ENCODE data around the gene FARP1.
A peak's percentile ranks its signal among the peaks of the same experiment; 100 is the strongest.

Gene FARP1

DNA sequence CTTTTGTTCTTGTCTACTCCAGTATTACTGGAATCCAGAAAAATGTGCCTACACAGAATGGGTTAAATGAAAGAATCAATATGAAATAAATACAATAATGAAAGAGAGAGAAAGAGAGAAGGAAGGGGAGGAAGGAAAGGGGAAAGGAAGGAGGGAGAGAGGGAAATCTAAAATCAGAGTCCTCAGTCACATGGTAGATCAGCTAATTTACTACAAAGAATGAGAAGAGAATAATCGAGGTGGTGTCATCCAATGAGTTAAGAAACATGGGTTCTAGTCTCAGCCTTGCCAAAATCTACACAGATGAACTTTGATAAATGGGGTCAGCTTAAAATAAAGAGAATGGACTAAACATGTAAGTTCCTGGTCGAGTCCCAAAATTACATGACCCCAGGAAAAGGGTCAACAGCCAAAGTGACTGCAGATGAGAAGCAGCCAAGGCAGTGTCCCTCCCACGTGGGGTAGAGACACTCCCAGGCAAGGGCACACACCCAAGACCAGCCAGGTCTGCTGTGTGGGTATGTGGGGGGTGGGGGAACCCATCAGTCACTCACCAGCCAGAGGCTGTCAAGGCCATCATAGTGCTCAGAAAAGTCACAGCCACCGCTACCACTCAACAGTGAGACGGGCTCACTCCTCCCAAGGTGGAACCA is 330.4 kb downstream of the FARP1 start:
- no peak for DNase-seq

- DNase-seq = no peak
Observed at GRCh38 chr13:98473788-98474144, 330.9 kb downstream of the FARP1 start.

DNA sequence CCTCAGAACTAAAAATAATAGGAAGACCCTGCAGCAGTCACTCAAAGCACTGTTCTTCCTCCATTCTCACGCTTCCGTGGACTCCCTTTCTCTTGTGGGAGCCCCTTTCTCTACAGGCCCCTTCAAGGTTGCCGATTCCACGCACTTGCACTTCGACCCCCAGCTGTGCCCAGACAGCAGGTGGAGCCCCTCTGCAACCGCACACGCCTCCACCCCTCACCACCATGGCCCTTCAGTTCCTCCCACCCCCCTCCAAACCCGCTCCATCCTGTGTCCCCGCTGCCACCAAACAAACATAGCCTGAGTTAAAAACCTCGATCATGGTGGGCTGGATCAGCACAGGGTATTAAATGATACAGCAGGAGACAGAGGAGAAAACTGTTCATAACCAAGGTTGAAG is 331.4 kb downstream of the FARP1 start:
- DNase-seq = no peak

DNA sequence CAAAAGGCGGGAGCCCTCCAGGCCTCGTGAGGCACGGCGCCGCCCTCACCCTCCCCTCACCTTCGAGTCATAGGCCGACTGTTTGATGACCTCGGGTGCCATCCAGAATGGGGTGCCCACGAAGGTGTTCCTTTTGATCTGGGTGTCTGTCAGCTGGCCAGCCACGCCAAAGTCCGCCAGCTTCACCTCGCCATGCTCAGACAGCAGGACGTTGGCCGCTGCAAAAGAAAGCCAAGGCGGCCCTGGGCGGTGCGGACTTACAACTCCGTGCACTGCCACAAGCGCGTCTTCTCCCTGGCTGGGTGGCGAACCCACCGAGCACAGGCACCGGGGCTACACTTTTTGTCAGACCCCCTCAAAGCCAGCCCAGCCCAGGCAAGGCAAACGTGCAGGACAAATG is 331.9 kb downstream of the FARP1 start:
- no peak for DNase-seq

- DNase-seq = no peak
Observed at GRCh38 chr13:98475522-98475921, 332.6 kb downstream of the FARP1 start.

- no peak for DNase-seq
Observed at GRCh38 chr13:98476106-98476505, 333.2 kb downstream of the FARP1 start.

GRCh38 chr13:98476538-98476966 is 333.7 kb downstream of the FARP1 start:
- peak; percentile 89 for DNase-seq

DNA sequence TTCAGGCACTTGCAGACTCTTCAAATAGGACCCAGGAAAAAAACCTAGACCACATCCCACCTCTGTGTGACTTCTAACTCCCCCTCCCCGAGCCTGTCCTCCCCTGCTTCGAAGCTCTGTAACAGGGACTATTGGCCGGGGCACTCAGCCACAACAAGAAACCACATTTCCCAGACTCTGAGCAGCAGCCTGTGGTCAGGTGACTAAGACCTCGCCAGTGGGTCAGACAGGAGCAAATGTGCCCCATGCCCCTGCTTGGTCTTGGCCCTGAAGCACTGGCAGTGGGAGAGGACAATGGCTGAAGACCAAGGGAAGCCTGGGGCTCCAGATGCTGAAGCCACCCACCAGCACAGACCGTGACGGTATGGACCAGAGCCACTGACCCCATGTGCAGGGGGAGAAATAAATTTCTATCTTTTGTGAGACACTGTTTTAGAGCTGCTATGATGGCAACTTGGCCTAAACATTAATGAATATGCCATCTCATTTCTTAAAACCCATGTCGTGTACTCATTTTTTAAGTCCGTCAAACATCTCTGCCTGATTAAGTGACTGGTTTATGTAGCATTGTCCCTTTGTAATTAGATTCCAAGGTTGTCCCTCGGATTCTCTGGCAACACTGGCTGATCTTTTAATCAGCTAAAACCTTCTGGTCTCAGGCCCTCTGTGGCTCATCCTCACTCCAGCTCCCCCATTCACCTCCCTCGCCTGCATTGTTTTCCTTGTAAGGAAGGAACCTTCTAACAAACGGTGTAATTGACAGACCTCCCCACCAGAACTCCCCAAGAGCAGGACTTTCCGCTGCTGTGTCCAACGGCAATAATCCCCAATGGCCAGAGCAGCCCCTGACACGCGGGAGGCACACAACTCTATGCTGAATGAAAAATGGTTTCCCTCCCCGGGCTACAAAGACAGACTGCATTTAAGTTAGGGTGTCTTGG is 335.6 kb downstream of the FARP1 start:
- no peak for DNase-seq

DNA sequence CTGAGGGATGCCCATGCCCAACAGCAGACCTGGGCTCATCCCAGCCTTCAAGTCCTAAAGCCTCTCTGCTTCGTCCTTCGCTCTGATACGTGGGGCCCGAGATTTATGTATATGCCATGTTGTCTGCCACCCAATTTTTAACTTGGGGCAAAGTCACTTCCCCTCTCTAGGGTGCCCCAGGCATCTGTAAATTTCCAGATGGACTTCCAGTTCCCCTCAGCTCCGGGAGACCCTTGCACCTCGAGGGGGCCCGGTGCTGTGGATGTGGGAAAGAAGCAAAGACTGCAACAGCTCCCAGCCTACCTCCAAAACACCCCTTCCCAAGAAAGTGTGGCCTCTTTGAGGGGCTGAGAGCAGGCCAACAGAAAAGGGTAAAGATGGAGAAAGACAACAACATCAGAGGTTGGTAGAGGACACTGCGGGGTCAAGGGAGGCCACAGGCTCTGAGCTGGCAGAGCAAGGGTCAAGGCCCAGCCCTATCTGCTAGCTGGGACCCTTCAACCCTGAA is 336.7 kb downstream of the FARP1 start:
- no peak for DNase-seq

- no peak for DNase-seq
Observed at GRCh38 chr13:98480915-98481877, 338.3 kb downstream of the FARP1 start.

DNA sequence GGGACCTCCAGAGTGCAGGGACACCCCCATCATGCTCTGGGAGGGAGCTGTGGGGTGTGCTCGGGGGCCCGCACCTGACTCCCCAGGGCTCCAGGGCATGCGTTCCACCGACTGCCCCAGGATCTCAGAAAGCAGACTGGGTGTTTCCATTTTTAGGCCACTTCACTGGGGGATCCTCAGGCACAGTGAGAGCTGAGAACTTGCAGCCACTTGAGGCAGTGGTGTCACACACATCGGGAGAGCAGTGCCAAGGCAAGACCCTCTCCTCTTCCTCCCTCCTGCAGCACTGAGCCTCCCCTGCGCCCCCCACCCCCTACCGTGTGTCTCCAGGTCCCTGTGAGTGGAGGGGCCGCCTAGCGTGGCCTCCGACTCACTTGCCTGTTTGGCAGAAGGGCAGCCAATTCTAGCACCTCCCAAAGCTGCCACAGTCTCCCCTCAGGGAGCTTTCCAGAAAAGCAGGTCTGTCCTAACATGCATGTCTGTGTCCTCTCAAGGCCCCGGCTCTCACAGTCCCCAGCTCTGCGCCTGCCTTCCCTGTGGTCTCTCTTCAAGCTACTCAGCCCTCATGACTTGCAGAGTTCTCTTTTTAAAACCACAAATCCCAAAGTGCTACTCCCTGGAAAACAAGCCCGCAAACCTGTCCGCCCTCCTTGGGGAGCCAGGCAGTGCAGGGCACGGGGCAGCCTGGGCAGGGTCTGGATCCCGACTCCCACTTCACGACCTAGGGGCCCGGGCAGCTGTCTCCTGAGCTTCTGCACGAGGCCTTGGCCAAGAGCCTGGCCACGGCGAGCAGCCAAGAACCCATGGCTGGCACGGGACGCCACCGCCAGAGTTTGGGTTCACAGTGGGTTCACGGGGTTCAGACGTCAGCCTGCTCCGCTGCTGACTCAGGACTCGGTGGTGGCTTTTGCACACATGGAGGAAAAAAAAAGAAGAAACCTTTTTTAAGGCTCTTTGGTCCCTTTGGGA is 339.9 kb downstream of the FARP1 start:
- peak; percentile 57 for DNase-seq

- DNase-seq = peak; percentile 52
Observed at GRCh38 chr13:98483601-98484288, 340.9 kb downstream of the FARP1 start.

GRCh38 chr13:98484289-98485219 is 341.7 kb downstream of the FARP1 start:
- DNase-seq = peak; percentile 89

- DNase-seq = no peak
Observed at GRCh38 chr13:98485561-98485960, 342.7 kb downstream of the FARP1 start.

GRCh38 chr13:98486412-98486811 is 343.5 kb downstream of the FARP1 start:
- DNase-seq = no peak

- no peak for DNase-seq
Observed at GRCh38 chr13:98487016-98487415, 344.1 kb downstream of the FARP1 start.

DNA sequence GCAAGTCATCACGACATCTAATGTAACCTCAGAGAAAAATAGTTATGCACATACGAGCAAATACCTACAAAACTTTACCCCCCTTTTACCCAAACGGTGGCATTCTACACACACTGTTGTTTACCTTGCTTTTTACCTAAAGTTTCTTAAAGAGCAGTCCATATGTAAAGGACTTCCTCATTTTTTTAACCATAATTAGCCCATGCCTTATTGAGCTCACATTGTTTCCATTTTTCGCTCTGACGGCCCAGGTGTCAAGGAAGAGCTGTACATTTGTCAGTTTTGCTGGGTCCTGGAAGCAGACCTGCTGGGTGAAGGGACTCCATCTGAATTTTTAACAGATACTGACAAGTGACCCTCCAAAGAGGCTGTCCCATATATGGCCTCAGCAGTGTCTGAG is 344.6 kb downstream of the FARP1 start:
- no peak for DNase-seq

GRCh38 chr13:98488736-98489135 is 345.8 kb downstream of the FARP1 start:
- DNase-seq = no peak

GRCh38 chr13:98489446-98490194 is 346.7 kb downstream of the FARP1 start:
- no peak for DNase-seq

All from fibroblast of skin of abdomen (primary cell).